K562 (cell line): ENCODE measurements around the gene POLR3E. TPM values are rescaled to one million over a fixed set of nuclear protein-coding genes. Genes with fewer than 3 reads are reported as not detected.

ENCODE experiments used
- ATAC-seq: fragments of 200-7000 bp; cut with Tn5 transposase; 3 replicates; pipeline ENCODE4 v1.9.1; 2020; ENCODE audit warnings: moderate library complexity
- BruUV-seq: library from RNA; stranded (reverse); fragments of 400-500 nt; replicated peaks from 2 replicates; lab custom pipeline; 2021; lab: Mats Ljungman, UMichigan
- CTCF ChIA-PET: fragments of 300-600 bp; formaldehyde crosslinking; extraction: SDS; loops from one replicate; lab custom pipeline; 2021; ENCODE audit warnings: low intra/inter-chr PET ratio; lab: Yijun Ruan, JAX
- POLR2A ChIA-PET: fragments of 300-600, 350-650 bp; sonication (Branson Sonifier 250); formaldehyde crosslinking; extraction: SDS; loops from one replicate; lab custom pipeline; 2021; ENCODE audit warnings: antibody characterized with exemption, inconsistent platforms; lab: Yijun Ruan, JAX
- DNase-seq, 4 experiments: peaks; one replicate each; pipeline versions ENCODE4 v3.0.0 to v3.0.0-alpha.2; 2011 to 2018; ENCODE audit warnings: low spot score in 3 of 4, mixed read lengths in 3 of 4; ENCODE audit errors: extremely low read depth in 1 of 4
- FAIRE-seq: peaks from 2 replicates; lab custom pipeline; 2011; peaks lifted over from hg19 to GRCh38; lab: Jason Lieb, UNC
- H2AFZ ChIP-seq: 2 replicates; pipeline ENCODE4 v1.6.0; 2011; ENCODE audit warnings: low read depth, low read length, control low read depth, inconsistent platforms
- H3K27ac ChIP-seq: fragments of 200-600 bp; 3 replicates; pipeline ENCODE4 v1.8.0; 2011; ENCODE audit warnings: low read depth, mild to moderate bottlenecking, control low read depth, inconsistent platforms, low read length, moderate library complexity, mixed read lengths; ENCODE audit errors: extremely low read depth
- H3K27me3 ChIP-seq, 2 experiments: fragments of 300-600 bp in 1 of 2; 2 replicates in 1 of 2; 3 replicates in 1 of 2; pipeline versions ENCODE4 v1.6.0 to v1.8.0; 2011; ENCODE audit warnings: inconsistent platforms in 2 of 2, low read length in 2 of 2, mild to moderate bottlenecking in 1 of 2, mixed read lengths in 1 of 2, moderate library complexity in 1 of 2; ENCODE audit not compliant: control insufficient read depth in 2 of 2, insufficient read depth in 2 of 2
- H3K36me3 ChIP-seq: fragments of 300-600 bp; 3 replicates; pipeline ENCODE4 v1.8.0; 2011; ENCODE audit warnings: mild to moderate bottlenecking, low read length, inconsistent platforms; ENCODE audit not compliant: control insufficient read depth, insufficient read depth
- H3K4me1 ChIP-seq, 2 experiments: fragments of 200-600 bp in 1 of 2; replicated peaks in 1 of 2; 2 replicates in 1 of 2; 3 replicates in 1 of 2; pipeline versions ENCODE4 v1.5.1 to v1.8.0; 2011; ENCODE audit warnings: inconsistent platforms in 2 of 2, low read length in 2 of 2, mild to moderate bottlenecking in 1 of 2, mixed read lengths in 1 of 2, moderate library complexity in 1 of 2; ENCODE audit not compliant: control insufficient read depth in 2 of 2, insufficient read depth in 2 of 2
- H3K4me2 ChIP-seq: 2 replicates; pipeline ENCODE4 v1.6.1; 2011; ENCODE audit warnings: low read length, control low read depth, inconsistent platforms, mixed read lengths; ENCODE audit not compliant: insufficient read depth
- H3K4me3 ChIP-seq: fragments of 200-600 bp; sonication (generic), shearing (Covaris generic); 2 replicates; pipeline ENCODE4 v1.5.1; 2016; ENCODE audit warnings: control low read depth, inconsistent platforms
- H3K79me2 ChIP-seq: fragments of 200-600 bp; 3 replicates; pipeline ENCODE4 v1.8.0; 2011; ENCODE audit warnings: low read length, inconsistent platforms; ENCODE audit not compliant: control insufficient read depth, insufficient read depth
- H3K9ac ChIP-seq, 2 experiments: 2 replicates each; pipeline versions ENCODE4 v1.6.0 to v1.6.1; 2011; ENCODE audit warnings: low read depth in 2 of 2, low read length in 2 of 2, control low read depth in 1 of 2, inconsistent platforms in 1 of 2, mild to moderate bottlenecking in 1 of 2, mixed read lengths in 1 of 2; ENCODE audit not compliant: insufficient read depth in 1 of 2
- H3K9me1 ChIP-seq: one replicate; pipeline ENCODE4 v1.6.0; 2011; ENCODE audit warnings: inconsistent platforms, mild to moderate bottlenecking, low read length, moderate library complexity; ENCODE audit not compliant: control insufficient read depth, insufficient read depth
- H3K9me3 ChIP-seq: replicated peaks from 2 replicates; pipeline ENCODE4 v1.5.1; 2011; ENCODE audit warnings: low read depth, low read length, inconsistent platforms; ENCODE audit not compliant: control insufficient read depth, insufficient read depth
- H4K20me1 ChIP-seq: replicated peaks from 2 replicates; pipeline ENCODE4 v1.6.1; 2011; ENCODE audit warnings: low read length, inconsistent platforms, mixed read lengths; ENCODE audit not compliant: control insufficient read depth, insufficient read depth
- TAF15 ChIP-seq: fragments of 200-400 bp; formaldehyde crosslinking; IDR thresholded peaks from 2 replicates; pipeline ENCODE4 v1.6.1; 2017; ENCODE audit warnings: mild to moderate bottlenecking, low read depth, low read length, moderate library complexity
- ZBED1 ChIP-seq: IDR thresholded peaks from 2 replicates; pipeline ENCODE4 v1.6.1; 2014
- WGBS: fragments of 100-300 bp; shearing (Covaris generic); methylation state at CpG from one replicate; pipeline ENCODE4 v1.1.6; 2016; ENCODE audit warnings: low coverage, mixed read lengths; ENCODE audit not compliant: insufficient coverage; ENCODE audit errors: missing lambda C conversion rate; 5-methylcytosine and 5-hydroxymethylcytosine counted together
- in situ Hi-C: fragments of 300-500 bp; cut with MboI; formaldehyde crosslinking; loops from 4 replicates; pipeline ENCODE4 v1.15.0; 2018; ENCODE audit warnings: inconsistent platforms, mixed read lengths
- intact Hi-C: fragments of 100-400 bp; cut with micrococcal nuclease; formaldehyde crosslinking; loops from 2 replicates; pipeline ENCODE4 v1.14.2; 2022
- polyA plus RNA-seq, 8 experiments: library from polyadenylated mRNA; depleted of rRNA in 4 of 8; stranded (reverse) in 5 of 8; unstranded in 3 of 8; fragments of >200 nt; fragmentation: Nextera tagmentation in 2 of 8; fragmentation: Illumina TruSeq in 1 of 8; extraction: Ambion mirVana in 2 of 8; extraction: Trizol in 1 of 8; gene quantifications; 2 replicates each; pipeline versions ENCODE4 v1.2.1 to v1.2.3, GENCODE V29; 2011 to 2014; ENCODE audit warnings: inconsistent platforms in 1 of 8, missing spikeins in 1 of 8
- total RNA-seq, 7 experiments: library from RNA; depleted of rRNA in 6 of 7; stranded (reverse); fragments of >200 nt in 6 of 7; fragmentation: Illumina TruSeq in 2 of 7; extraction: Trizol in 2 of 7; gene quantifications; 2 replicates each; pipeline versions ENCODE4 v1.2.1 to v1.2.3, GENCODE V29; 2011 to 2021; ENCODE audit warnings: low replicate concordance in 1 of 7
- TF ChIP-seq, protein P1 (sequence below): sonication (generic); formaldehyde crosslinking; IDR thresholded peaks from 2 replicates; pipeline ENCODE4 v1.5.0; 2020; ENCODE audit warnings: missing genetic modification reagents

The POLR3E gene
- total and polyA plus RNA-seq, 9 of the 15 experiments (the other 6 are each of a cell fraction or from before 2014, with no cell fraction given): 17.7 to 151 (median 82.6) TPM

DNA sequence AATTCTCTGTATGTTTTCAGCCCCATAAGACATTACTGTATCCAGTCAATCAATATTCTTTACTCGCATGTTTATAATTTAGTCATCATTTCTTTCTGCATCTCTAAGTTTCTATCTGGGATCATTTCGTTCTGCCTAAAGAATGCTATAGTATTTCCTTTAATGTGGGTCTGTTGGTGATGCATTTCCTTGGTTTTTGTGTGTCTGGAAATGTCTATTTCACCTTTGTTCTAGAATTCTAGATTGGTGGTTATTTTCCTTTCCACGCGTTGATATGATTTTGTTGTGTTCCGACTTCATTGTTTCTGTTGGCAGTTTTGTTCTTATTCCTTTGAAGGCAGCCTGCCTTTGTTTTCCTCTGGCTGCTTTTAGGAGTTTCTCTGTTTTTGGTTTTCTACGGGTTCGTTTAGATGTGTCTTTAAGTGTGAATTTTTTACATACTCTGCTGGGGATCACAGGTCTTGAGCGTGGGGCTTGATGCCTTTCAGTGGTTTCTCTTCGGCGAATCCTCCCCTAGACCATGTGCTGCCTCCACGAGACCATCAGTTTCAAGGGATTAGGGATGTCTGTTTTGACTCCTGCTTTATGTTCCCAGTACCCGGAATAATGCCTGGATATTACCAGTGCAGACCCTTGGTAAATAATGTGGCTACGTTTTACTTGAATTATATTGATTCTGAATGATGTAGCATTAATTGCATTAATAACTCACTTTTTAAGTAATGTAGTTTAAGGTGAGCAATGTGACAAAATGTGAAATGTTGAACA, 23.5 kb downstream of the POLR3E start:
- H3K4me2 ChIP-seq: no peak overlapping the region
- peaks cover 18% of the 10 kb centered on the region for H3K79me2 ChIP-seq
- TSS peak; percentile 18 for BruUV-seq
- H3K27ac ChIP-seq: no peak overlapping the region
- ATAC-seq (no peak), FAIRE-seq (no peak), DNase-seq (no peak)
- H4K20me1 ChIP-seq: peaks cover 24% of the 10 kb centered on the region
- H3K36me3 ChIP-seq: peaks cover 97% of the 10 kb centered on the region
- no peaks in the 10 kb centered on the region for H3K27me3 ChIP-seq
- TF ChIP-seq TAF15: no peak
- no peak for TF ChIP-seq ZBED1
- TF ChIP-seq, protein P1, sequence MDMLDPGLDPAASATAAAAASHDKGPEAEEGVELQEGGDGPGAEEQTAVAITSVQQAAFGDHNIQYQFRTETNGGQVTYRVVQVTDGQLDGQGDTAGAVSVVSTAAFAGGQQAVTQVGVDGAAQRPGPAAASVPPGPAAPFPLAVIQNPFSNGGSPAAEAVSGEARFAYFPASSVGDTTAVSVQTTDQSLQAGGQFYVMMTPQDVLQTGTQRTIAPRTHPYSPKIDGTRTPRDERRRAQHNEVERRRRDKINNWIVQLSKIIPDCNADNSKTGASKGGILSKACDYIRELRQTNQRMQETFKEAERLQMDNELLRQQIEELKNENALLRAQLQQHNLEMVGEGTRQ: no peak
- no peak overlapping the region for H3K4me3 ChIP-seq
- intact Hi-C loops: loop anchor here (2.0 to 10.0 kb wide), 2 partner anchors 1136 to 1164 kb away; no protein-coding TSS in a partner anchor
- H3K9me3 ChIP-seq: no peaks in the 10 kb centered on the region
- in situ Hi-C loops: no loop called here
- no peak overlapping the region for H3K9ac ChIP-seq
- 76% methylated on average over 13 of the region's 13 CpGs for WGBS
- H2AFZ ChIP-seq: no peak overlapping the region
- H3K9me1 ChIP-seq: no peaks in the 10 kb centered on the region
- ChIA-PET POLR2A (interaction anchor here (1.0 to 1.6 kb wide), 3 partner anchors 9 to 137 kb away, joined by 3 to 5 read pairs (median 4); no protein-coding TSS in a partner anchor), CTCF (interaction anchor here (0.6 to 1.1 kb wide), 3 partner anchors 766 to 1164 kb away, joined by 3 to 5 read pairs (median 4); no protein-coding TSS in a partner anchor)
- H3K4me1 ChIP-seq: no peaks in the 10 kb centered on the region; a peak in 2 of 5 replicates
